BLaER1 treated with 17β-estradiol and CSF1 and Interleukin-3, amounts not matched to agents 10 nM and 100 nM (cell line): Measurements from ENCODE around the gene DNAJA1.
"Not testable (repeated sequence)": the region's sequence is repeated elsewhere in the genome, so short reads cannot be mapped to it uniquely, and the experiment has no call there.

Experiments used
- H3K27ac ChIP-seq, 11 experiments: shearing (Covaris generic); formaldehyde crosslinking; 2 replicates each; pipeline ENCODE4 v1.8.1; 2022
- H3K27me3 ChIP-seq, 11 experiments: shearing (Covaris generic); formaldehyde crosslinking; 2 replicates each; pipeline ENCODE4 v1.8.1; 2022
- H3K36me3 ChIP-seq, 11 experiments: shearing (Covaris generic); formaldehyde crosslinking; 2 replicates each; pipeline ENCODE4 v1.8.1; 2022
- H3K4me1 ChIP-seq, 10 experiments: shearing (Covaris generic); formaldehyde crosslinking; 2 replicates each; pipeline ENCODE4 v1.8.1; 2022
- H3K4me2 ChIP-seq, 11 experiments: shearing (Covaris generic); formaldehyde crosslinking; 2 replicates each; pipeline ENCODE4 v1.8.1; 2022
- H3K4me3 ChIP-seq, 10 experiments: shearing (Covaris generic); formaldehyde crosslinking; 2 replicates each; pipeline ENCODE4 v1.8.1; 2022
- H3K9ac ChIP-seq, 11 experiments: shearing (Covaris generic); formaldehyde crosslinking; 2 replicates each; pipeline ENCODE4 v1.8.1; 2022
- H3K9me3 ChIP-seq, 11 experiments: shearing (Covaris generic); formaldehyde crosslinking; replicated peaks in 1 of 11; 2 replicates each; pipeline ENCODE4 v1.8.1; 2022
- H4K20me1 ChIP-seq, 11 experiments: shearing (Covaris generic); formaldehyde crosslinking; 2 replicates each; pipeline ENCODE4 v1.8.1; 2022
- Cebpa-rat ChIP-seq, 11 experiments: shearing (Covaris generic); IDR thresholded peaks; 2 replicates each; pipeline ENCODE4 v1.8.1; 2022

Gene DNAJA1

DNA sequence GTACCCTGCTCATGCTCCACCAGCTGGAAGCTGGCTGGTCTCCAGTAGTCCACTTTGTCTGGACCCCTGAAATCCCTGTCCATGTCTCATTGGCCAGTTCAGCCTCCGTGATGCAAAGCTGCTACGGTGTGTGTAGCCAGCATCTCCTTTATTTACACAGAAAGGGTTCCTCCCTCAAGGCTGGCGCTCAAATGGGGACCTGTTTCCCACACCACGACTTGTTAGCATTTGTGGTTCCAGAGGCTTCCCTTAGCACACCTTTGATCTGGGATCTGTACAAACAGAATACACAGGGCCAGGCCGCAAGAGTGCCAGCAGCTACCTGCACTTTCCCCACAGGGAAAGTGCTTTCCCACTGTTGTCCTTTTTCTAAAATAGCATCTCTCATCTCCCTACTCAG lies 57.1 kb downstream of the DNAJA1 start:
- no peaks in the 10 kb centered on the region for H3K36me3 ChIP-seq
- H3K9me3 ChIP-seq: no peaks in the 10 kb centered on the region
- H3K4me2 ChIP-seq: peak overlapping the region; percentile 63 to 97 (median 72)
- H3K4me3 ChIP-seq: 0 out of 20 replicates have a peak overlapping the region, but pooled peaks of 1 of the 10 experiments have one; percentile 20
- peaks cover 36 to 54% (median 46%) of the 10 kb centered on the region in 10 experiments for H3K4me1 ChIP-seq
- no peaks in the 10 kb centered on the region for H3K27me3 ChIP-seq
- TF ChIP-seq Cebpa-rat (IDR thresholded peaks at IDR 0.05): no peak
- H4K20me1 ChIP-seq: no peaks in the 10 kb centered on the region
- peak overlapping the region in 10 of 11 experiments; percentile 6 to 90 (median 70); a peak in 17 of 22 replicates for H3K27ac ChIP-seq
- H3K9ac ChIP-seq: peak overlapping the region in 9 of 11 experiments; percentile 11 to 73 (median 67); a peak in 15 of 22 replicates

- no peaks in the 10 kb centered on the region for H3K27me3 ChIP-seq
- H3K36me3 ChIP-seq: no peaks in the 10 kb centered on the region
- peaks cover 30 to 48% (median 40%) of the 10 kb centered on the region in 10 experiments for H3K4me1 ChIP-seq
- H3K4me3 ChIP-seq: no peak overlapping the region
- no peak for TF ChIP-seq Cebpa-rat (IDR thresholded peaks at IDR 0.05)
- peak overlapping the region; percentile 63 to 97 (median 72) for H3K4me2 ChIP-seq
- H4K20me1 ChIP-seq: no peaks in the 10 kb centered on the region
- no peaks in the 10 kb centered on the region for H3K9me3 ChIP-seq
- H3K9ac ChIP-seq: peak overlapping the region; percentile 11 to 73 (median 61); a peak in 18 of 22 replicates
- H3K27ac ChIP-seq: peak overlapping the region; percentile 39 to 90 (median 69); a peak in 20 of 22 replicates
These were observed 57.7 kb downstream of the DNAJA1 start for GRCh38 chr9:33082538-33083326.

DNA sequence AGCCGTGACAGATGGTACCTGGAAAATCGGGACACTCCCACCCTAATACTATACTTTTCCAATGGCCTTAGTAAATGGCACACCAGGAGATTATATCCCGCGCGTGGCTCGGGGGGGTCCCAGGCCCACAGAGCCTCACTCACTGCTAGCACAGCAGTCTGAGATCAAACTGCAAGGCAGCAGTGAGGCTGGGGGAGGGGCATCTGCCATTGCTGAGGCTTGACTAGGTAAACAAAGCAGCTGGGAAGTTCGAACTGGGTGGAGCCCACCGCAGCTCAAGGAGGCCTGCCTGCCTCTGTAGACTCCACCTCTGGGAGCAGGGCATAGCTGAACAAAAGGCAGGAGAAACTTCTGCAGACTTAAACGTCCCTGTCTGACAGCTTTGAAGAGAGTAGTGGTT lies 60.6 kb downstream of the DNAJA1 start:
- H3K4me3 ChIP-seq, H3K36me3 ChIP-seq: not testable (repeated sequence)

More for the DNA sequence above, 60.6 kb downstream of the DNAJA1 start:
- not testable (repeated sequence) for H4K20me1 ChIP-seq, H3K4me2 ChIP-seq, H3K27me3 ChIP-seq, H3K9me3 ChIP-seq, H3K9ac ChIP-seq, H3K27ac ChIP-seq
- peaks cover 27 to 43% (median 38%) of the 10 kb centered on the region in 10 experiments for H3K4me1 ChIP-seq
